Measurements from ENCODE around the gene RASAL1. TPM values are rescaled to one million over a fixed set of nuclear protein-coding genes. Genes with fewer than 3 reads are reported as not detected.

RASAL1 gene
- total RNA-seq, 1 donor from 2014 or later: 0.64 TPM

DNA sequence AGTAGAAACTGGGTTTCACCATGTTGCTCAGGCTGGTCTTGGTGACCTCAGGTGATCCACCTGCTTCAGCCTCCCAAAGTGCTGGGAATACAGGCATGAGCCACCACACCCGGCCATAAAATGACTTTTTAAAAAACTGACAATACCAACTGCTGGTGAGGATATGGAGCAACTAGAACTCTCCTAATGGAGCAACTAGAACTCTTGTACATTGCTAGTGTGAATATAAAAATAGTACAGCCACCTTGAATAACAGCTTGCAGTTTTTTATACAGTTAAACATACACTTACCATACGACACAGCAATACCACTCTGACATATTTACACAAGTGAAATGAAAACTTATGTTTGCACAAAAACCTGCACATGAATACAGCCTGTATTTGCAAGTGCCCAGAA, 11.4 kb upstream of the RASAL1 start:
- H3K4me1 ChIP-seq: no peaks in the 10 kb centered on the region
- no peak for DNase-seq (ENCODE audit: low spot score in 2 of 2)
- H3K27ac ChIP-seq: no peak overlapping the region
- intact Hi-C loops (cut with DNase I): no loop called here
- no peaks in the 10 kb centered on the region for H3K36me3 ChIP-seq
- no peaks in the 10 kb centered on the region for H3K27me3 ChIP-seq
- TF ChIP-seq, protein P1, sequence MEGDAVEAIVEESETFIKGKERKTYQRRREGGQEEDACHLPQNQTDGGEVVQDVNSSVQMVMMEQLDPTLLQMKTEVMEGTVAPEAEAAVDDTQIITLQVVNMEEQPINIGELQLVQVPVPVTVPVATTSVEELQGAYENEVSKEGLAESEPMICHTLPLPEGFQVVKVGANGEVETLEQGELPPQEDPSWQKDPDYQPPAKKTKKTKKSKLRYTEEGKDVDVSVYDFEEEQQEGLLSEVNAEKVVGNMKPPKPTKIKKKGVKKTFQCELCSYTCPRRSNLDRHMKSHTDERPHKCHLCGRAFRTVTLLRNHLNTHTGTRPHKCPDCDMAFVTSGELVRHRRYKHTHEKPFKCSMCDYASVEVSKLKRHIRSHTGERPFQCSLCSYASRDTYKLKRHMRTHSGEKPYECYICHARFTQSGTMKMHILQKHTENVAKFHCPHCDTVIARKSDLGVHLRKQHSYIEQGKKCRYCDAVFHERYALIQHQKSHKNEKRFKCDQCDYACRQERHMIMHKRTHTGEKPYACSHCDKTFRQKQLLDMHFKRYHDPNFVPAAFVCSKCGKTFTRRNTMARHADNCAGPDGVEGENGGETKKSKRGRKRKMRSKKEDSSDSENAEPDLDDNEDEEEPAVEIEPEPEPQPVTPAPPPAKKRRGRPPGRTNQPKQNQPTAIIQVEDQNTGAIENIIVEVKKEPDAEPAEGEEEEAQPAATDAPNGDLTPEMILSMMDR (IDR thresholded peaks at IDR 0.05): no peak
- H3K9me3 ChIP-seq: peaks cover 0 to 6% of the 10 kb centered on the region in 2 donors
- H3K4me3 ChIP-seq: no peak overlapping the region

DNA sequence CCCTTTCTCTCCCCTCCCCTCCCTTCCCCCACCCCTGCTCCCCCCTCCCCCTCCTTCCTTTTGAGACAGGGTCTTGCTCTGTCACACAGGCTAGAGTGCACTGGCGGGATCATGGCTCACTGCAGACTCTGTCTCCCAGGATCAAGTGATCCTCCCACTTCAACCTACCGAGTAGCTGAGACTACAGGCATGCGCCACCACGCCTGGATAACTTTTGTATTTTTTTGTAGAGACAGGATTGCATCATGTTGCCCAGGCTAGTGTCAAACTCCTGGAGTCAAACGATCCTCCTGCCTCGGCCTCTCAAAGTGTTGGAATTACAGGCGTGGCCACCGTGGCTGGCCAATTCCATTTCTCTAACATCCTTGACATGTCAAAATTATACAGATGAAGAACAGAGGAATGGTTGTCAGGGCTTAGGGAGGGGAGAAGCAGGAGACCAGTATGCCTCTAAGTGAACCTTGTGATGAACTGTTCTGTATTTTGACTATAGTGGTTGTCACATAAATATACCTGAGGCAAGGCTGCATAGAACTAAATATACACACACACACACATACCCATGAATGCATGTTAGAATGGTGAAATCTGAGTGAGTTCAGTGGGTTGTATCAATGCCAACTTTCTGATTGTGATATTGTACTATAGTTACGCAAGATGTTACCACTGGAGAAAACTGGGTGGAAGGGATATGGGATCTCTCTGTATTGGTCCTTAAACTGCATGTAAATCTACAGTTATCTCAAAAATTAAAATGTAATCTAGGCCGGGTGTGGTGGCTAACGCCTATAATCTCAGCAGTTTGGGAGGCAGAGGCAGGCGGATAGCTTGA, 10.4 kb upstream of the RASAL1 start:
- DNase-seq (ENCODE audit: low spot score in 2 of 2): no peak
- Histone ChIP-seq H3K27ac (no peak overlapping the region), H3K4me1 (no peaks in the 10 kb centered on the region), H3K36me3 (no peaks in the 10 kb centered on the region), H3K9me3 (peaks cover 0 to 6% of the 10 kb centered on the region in 2 donors), H3K4me3 (no peak overlapping the region), H3K27me3 (no peaks in the 10 kb centered on the region)
- TF ChIP-seq, protein P1 (IDR thresholded peaks at IDR 0.05): no peak
- intact Hi-C loops (cut with DNase I): no loop called here

- no peaks in the 10 kb centered on the region for H3K27me3 ChIP-seq
- peaks cover 0 to 6% of the 10 kb centered on the region in 2 donors for H3K9me3 ChIP-seq
- intact Hi-C loops (cut with DNase I): no loop called here
- no peak overlapping the region for H3K27ac ChIP-seq
- DNase-seq (ENCODE audit: low spot score in 2 of 2): no peak
- H3K36me3 ChIP-seq: no peaks in the 10 kb centered on the region
- no peak overlapping the region for H3K4me3 ChIP-seq
- TF ChIP-seq, protein P1 (IDR thresholded peaks at IDR 0.05): no peak
- no peaks in the 10 kb centered on the region for H3K4me1 ChIP-seq
These were observed 9.2 kb upstream of the RASAL1 start for GRCh38 chr12:113144806-113145205.

GRCh38 chr12:113143959-113144358, 8.4 kb upstream of the RASAL1 start:
- Histone ChIP-seq H3K27ac (no peak overlapping the region), H3K4me1 (no peaks in the 10 kb centered on the region), H3K36me3 (no peaks in the 10 kb centered on the region), H3K9me3 (peaks cover 0 to 6% of the 10 kb centered on the region in 2 donors), H3K4me3 (no peak overlapping the region), H3K27me3 (no peaks in the 10 kb centered on the region)
- DNase-seq (ENCODE audit: low spot score in 2 of 2): no peak
- TF ChIP-seq, protein P1 (IDR thresholded peaks at IDR 0.05): no peak
- intact Hi-C loops (cut with DNase I): no loop called here

DNA sequence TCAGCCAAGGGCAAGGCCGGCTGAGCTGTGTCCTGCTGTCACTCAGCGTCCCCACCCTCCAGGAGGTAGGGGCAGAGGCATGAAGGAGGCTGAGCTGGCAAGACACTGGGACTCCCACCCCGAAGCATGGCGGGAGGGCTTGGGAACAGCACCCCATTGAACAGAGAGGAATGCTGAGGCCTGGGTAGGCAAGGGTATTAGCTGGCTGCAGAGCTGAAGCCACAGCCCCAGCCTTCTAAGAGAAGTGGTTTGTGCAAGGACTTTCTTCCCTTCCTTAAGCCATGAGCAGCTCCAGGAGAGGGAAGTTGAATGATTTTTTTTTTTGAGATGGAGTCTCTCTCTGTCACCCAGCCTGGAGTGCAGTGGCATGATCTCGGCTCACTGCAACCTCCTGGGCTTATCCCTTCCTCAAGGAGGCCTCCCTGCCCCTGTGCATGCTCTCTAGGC, 7.3 kb upstream of the RASAL1 start:
- TF ChIP-seq, protein P1 (IDR thresholded peaks at IDR 0.05): no peak
- H3K27me3 ChIP-seq: no peaks in the 10 kb centered on the region
- no peak overlapping the region for H3K27ac ChIP-seq
- no peaks in the 10 kb centered on the region for H3K36me3 ChIP-seq
- DNase-seq (ENCODE audit: low spot score in 2 of 2): no peak
- intact Hi-C loops (cut with DNase I): no loop called here
- peaks cover 0 to 5% of the 10 kb centered on the region in 2 donors for H3K9me3 ChIP-seq
- no peaks in the 10 kb centered on the region for H3K4me1 ChIP-seq
- H3K4me3 ChIP-seq: no peak overlapping the region

All from ascending aorta (tissue), 2 donors.